H1 (cell line): ENCODE results near the gene ADAMTS16. TPM values are rescaled to one million over a fixed set of nuclear protein-coding genes. Genes with fewer than 3 reads are reported as not detected.

Experiments used
- CTCF ChIA-PET: fragments of 300-600 bp; sonication (Branson Sonifier 250); formaldehyde crosslinking; loops from one replicate; lab custom pipeline; 2021; ENCODE audit not compliant: partially characterized antibody; lab: Charles Lee
- POLR2A ChIA-PET: fragments of 300-600 bp; sonication (Branson Sonifier 250); formaldehyde crosslinking; loops from one replicate; lab custom pipeline; 2021; ENCODE audit warnings: inconsistent platforms; ENCODE audit not compliant: partially characterized antibody; lab: Charles Lee
- DNase-seq, 2 experiments: peaks; one replicate each; pipeline versions ENCODE4 v3.0.0 to v3.0.0-alpha.2; 2010 to 2022; ENCODE audit warnings: low spot score in 2 of 2, low read depth in 1 of 2, mixed read lengths in 1 of 2
- FAIRE-seq: peaks from 2 replicates; lab custom pipeline; 2011; peaks lifted over from hg19 to GRCh38; lab: Jason Lieb, UNC
- H2AFZ ChIP-seq: 2 replicates; pipeline ENCODE4 v1.8.1; 2012; ENCODE audit warnings: low read length, inconsistent platforms
- H2AK5ac ChIP-seq: 2 replicates; pipeline ENCODE4 v1.6.1; 2013; ENCODE audit warnings: low read depth, low read length
- H2BK120ac ChIP-seq: replicated peaks from 2 replicates; pipeline ENCODE3; 2013; ENCODE audit warnings: low read depth, low read length, inconsistent platforms
- H2BK12ac ChIP-seq: 2 replicates; pipeline ENCODE4 v1.6.1; 2013; ENCODE audit warnings: low read depth, low read length
- H2BK15ac ChIP-seq: 2 replicates; pipeline ENCODE4 v1.6.1; 2013; ENCODE audit warnings: low read length
- H2BK20ac ChIP-seq: 2 replicates; pipeline ENCODE4 v1.6.1; 2013; ENCODE audit warnings: low read length
- H2BK5ac ChIP-seq: 2 replicates; pipeline ENCODE4 v1.6.1; 2013; ENCODE audit warnings: low read depth, low read length
- H3K14ac ChIP-seq: 2 replicates; pipeline ENCODE4 v1.6.1; 2013; ENCODE audit warnings: inconsistent platforms; ENCODE audit not compliant: insufficient read length
- H3K18ac ChIP-seq: 2 replicates; pipeline ENCODE4 v1.6.1; 2013; ENCODE audit warnings: low read length; ENCODE audit errors: extremely low read depth
- H3K23ac ChIP-seq: 2 replicates; pipeline ENCODE4 v1.6.1; 2013; ENCODE audit warnings: inconsistent platforms; ENCODE audit not compliant: insufficient read length
- H3K23me2 ChIP-seq: 2 replicates; pipeline ENCODE4 v1.6.1; 2013; ENCODE audit warnings: low read depth, low read length
- H3K27ac ChIP-seq: 2 replicates; pipeline ENCODE4 v1.6.1; 2011; ENCODE audit warnings: low read depth, low read length, inconsistent platforms
- H3K27me3 ChIP-seq, 4 experiments: replicated peaks in 1 of 4; 1 replicate in 1 of 4; 2 replicates in 3 of 4; pipeline versions ENCODE4 v1.6.1 to v1.8.1; 2011 to 2013; ENCODE audit warnings: low read length in 3 of 4, mild to moderate bottlenecking in 3 of 4, inconsistent platforms in 2 of 4, mixed read lengths in 2 of 4, moderate library complexity in 1 of 4; ENCODE audit not compliant: control insufficient read depth in 3 of 4, insufficient read depth in 3 of 4; ENCODE audit errors: extremely low read depth in 1 of 4
- H3K36me3 ChIP-seq, 4 experiments: 2 replicates each; pipeline versions ENCODE4 v1.6.1 to v1.8.1; 2011 to 2013; ENCODE audit warnings: mild to moderate bottlenecking in 4 of 4, low read length in 3 of 4, moderate library complexity in 2 of 4, control low read depth in 1 of 4, inconsistent platforms in 1 of 4; ENCODE audit not compliant: insufficient read depth in 4 of 4, control insufficient read depth in 2 of 4
- H3K4ac ChIP-seq: replicated peaks from 2 replicates; pipeline ENCODE3; 2013; ENCODE audit warnings: low read length, low read depth, mixed read lengths, inconsistent platforms; ENCODE audit not compliant: insufficient read length
- H3K4me1 ChIP-seq, 4 experiments: replicated peaks in 1 of 4; 1 replicate in 1 of 4; 2 replicates in 3 of 4; pipeline versions ENCODE4 v1.6.1 to v1.8.1; 2011 to 2013; ENCODE audit warnings: low read length in 3 of 4, inconsistent platforms in 2 of 4, mixed read lengths in 1 of 4; ENCODE audit not compliant: insufficient read depth in 4 of 4, control insufficient read depth in 3 of 4
- H3K4me2 ChIP-seq, 2 experiments: 2 replicates each; pipeline versions ENCODE4 v1.6.1 to v1.8.1; 2011 to 2013; ENCODE audit warnings: low read depth in 2 of 2, low read length in 2 of 2, control low read depth in 1 of 2, inconsistent platforms in 1 of 2, mild to moderate bottlenecking in 1 of 2; ENCODE audit not compliant: insufficient read depth in 1 of 2
- H3K4me3 ChIP-seq, 4 experiments: fragments of 200-600, 300-600 bp in 1 of 4; sonication (generic), shearing (Covaris generic), sonication (Bioruptor Twin) in 1 of 4; 2 replicates each; pipeline versions ENCODE4 v1.5.1 to v1.8.1; 2011 to 2016; ENCODE audit warnings: low read length in 4 of 4, low read depth in 3 of 4, control low read depth in 2 of 4, inconsistent platforms in 2 of 4, mild to moderate bottlenecking in 2 of 4, mixed read lengths in 1 of 4, moderate library complexity in 1 of 4; ENCODE audit not compliant: insufficient read depth in 2 of 4; ENCODE audit errors: extremely low read depth in 1 of 4
- H3K56ac ChIP-seq: replicated peaks from 2 replicates; pipeline ENCODE3; 2013; ENCODE audit warnings: low read depth, mild to moderate bottlenecking, mixed read lengths, low read length, inconsistent platforms; ENCODE audit not compliant: insufficient read length
- H3K79me1 ChIP-seq: 2 replicates; pipeline ENCODE4 v1.6.1; 2013; ENCODE audit warnings: low read depth, low read length, control low read depth
- H3K79me2 ChIP-seq, 2 experiments: 2 replicates each; pipeline versions ENCODE4 v1.6.1 to v1.8.1; 2012 to 2013; ENCODE audit warnings: low read length in 2 of 2, mild to moderate bottlenecking in 2 of 2, inconsistent platforms in 1 of 2; ENCODE audit not compliant: insufficient read depth in 2 of 2, control insufficient read depth in 1 of 2
- H3K9ac ChIP-seq, 4 experiments: replicated peaks in 1 of 4; 1 replicate in 1 of 4; 2 replicates in 3 of 4; pipeline versions ENCODE4 v1.6.1 to v1.8.1; 2011 to 2013; ENCODE audit warnings: low read depth in 3 of 4, low read length in 3 of 4, control low read depth in 2 of 4, mild to moderate bottlenecking in 2 of 4, moderate library complexity in 2 of 4, inconsistent platforms in 1 of 4; ENCODE audit errors: extremely low read depth in 1 of 4
- H3K9me3 ChIP-seq, 2 experiments: 2 replicates each; pipeline versions ENCODE4 v1.6.1 to v1.8.1; 2012 to 2013; ENCODE audit warnings: mild to moderate bottlenecking in 2 of 2, moderate library complexity in 2 of 2, control low read depth in 1 of 2, inconsistent platforms in 1 of 2, low read depth in 1 of 2, low read length in 1 of 2, mixed read lengths in 1 of 2; ENCODE audit not compliant: insufficient read depth in 2 of 2
- H4K20me1 ChIP-seq, 2 experiments: replicated peaks in 1 of 2; 2 replicates each; pipeline versions ENCODE3 to v1.8.1; 2011 to 2013; ENCODE audit warnings: inconsistent platforms in 2 of 2, low read length in 2 of 2, mild to moderate bottlenecking in 1 of 2; ENCODE audit not compliant: insufficient read depth in 2 of 2, control insufficient read depth in 1 of 2
- H4K5ac ChIP-seq: 2 replicates; pipeline ENCODE4 v1.6.1; 2013; ENCODE audit warnings: low read length, low read depth, mixed read lengths, inconsistent platforms; ENCODE audit not compliant: insufficient read length
- H4K8ac ChIP-seq: 2 replicates; pipeline ENCODE4 v1.8.0; 2013; ENCODE audit warnings: mild to moderate bottlenecking, moderate library complexity, low read length, inconsistent platforms; ENCODE audit not compliant: insufficient read depth; ENCODE audit errors: extremely low read depth
- H4K91ac ChIP-seq: replicated peaks from 2 replicates; pipeline ENCODE3; 2013; ENCODE audit warnings: low read length, mixed read lengths, inconsistent platforms; ENCODE audit not compliant: insufficient read length
- ATF3 ChIP-seq: IDR thresholded peaks from 2 replicates; pipeline ENCODE4 v1.6.1; 2011; ENCODE audit warnings: low read depth, mild to moderate bottlenecking, low read length; ENCODE audit not compliant: insufficient read depth
- CTBP2 ChIP-seq: IDR thresholded peaks from 2 replicates; pipeline ENCODE4 v1.7.0; 2011; ENCODE audit warnings: borderline replicate concordance, mild to moderate bottlenecking, moderate library complexity, mixed read lengths, low read length; ENCODE audit not compliant: insufficient read depth, insufficient read length
- EP300 ChIP-seq, 2 experiments: IDR thresholded peaks; 1 replicate in 1 of 2; 2 replicates in 1 of 2; pipeline ENCODE4 v1.6.1; 2011 to 2012; ENCODE audit warnings: low read depth in 2 of 2, low read length in 2 of 2, mild to moderate bottlenecking in 2 of 2, borderline replicate concordance in 1 of 2, inconsistent platforms in 1 of 2, moderate library complexity in 1 of 2
- KDM5A ChIP-seq: fragments of 200-600 bp; IDR thresholded peaks from 2 replicates; pipeline ENCODE4 v1.7.1; 2012; ENCODE audit warnings: mild to moderate bottlenecking, low read length, inconsistent platforms, mixed read lengths
- RAD21 ChIP-seq, 2 experiments: IDR thresholded peaks in 1 of 2; conservative IDR thresholded peaks in 1 of 2; 2 replicates each; pipeline ENCODE4 v1.6.1; 2011; ENCODE audit warnings: low read depth in 2 of 2, low read length in 2 of 2, improper control_type of control experiment in 1 of 2, inconsistent platforms in 1 of 2, mild to moderate bottlenecking in 1 of 2, moderate library complexity in 1 of 2
- TEAD4 ChIP-seq: IDR thresholded peaks from 2 replicates; pipeline ENCODE4 v1.6.1; 2012; ENCODE audit warnings: low read depth, low read length, inconsistent platforms, mixed read lengths
- WGBS, 2 experiments: shearing (Covaris generic) in 1 of 2; methylation state at CpG; one replicate each; pipeline versions ENCODE4 v1.1.6 to v1.1.7; 2013 to 2015; ENCODE audit warnings: low lambda C conversion rate in 2 of 2, mixed read lengths in 2 of 2, inconsistent platforms in 1 of 2, low coverage in 1 of 2, missing lambda C conversion rate in 1 of 2; ENCODE audit not compliant: insufficient replicate concordance in 2 of 2, insufficient coverage in 1 of 2, insufficient read length in 1 of 2; ENCODE audit errors: extremely low coverage in 1 of 2, missing lambda C conversion rate in 1 of 2; 5-methylcytosine and 5-hydroxymethylcytosine counted together
- polyA plus RNA-seq, 7 experiments: library from polyadenylated mRNA; depleted of rRNA in 3 of 7; stranded (reverse) in 5 of 7; unstranded in 2 of 7; fragments of >200 nt in 5 of 7; fragments of 200-250 nt in 2 of 7; gene quantifications; 1 replicate in 5 of 7; 2 replicates in 1 of 7; 4 replicates in 1 of 7; pipeline versions ENCODE4 v1.2.1 to v1.2.3, GENCODE V29; 2011 to 2013; ENCODE audit warnings: missing spikeins in 2 of 7, mixed read lengths in 2 of 7
- total RNA-seq: library from RNA; stranded (reverse); fragmentation: NEBNext Ultra II Directional; extraction: Animal tissue kit (Norgen Biotek cat#: 25700); gene quantifications from 2 replicates; pipeline ENCODE4 v1.2.1, GENCODE V29; 2021

Gene ADAMTS16
- total and polyA plus RNA-seq, 2 of the 8 experiments (the other 6 are each of a cell fraction or from before 2014, with no cell fraction given) = 3.7 to 16.0 TPM

GRCh38 chr5:5132693-5133295 is 7.3 kb upstream of the ADAMTS16 start:
- no peak for FAIRE-seq

More at GRCh38 chr5:5132693-5133295, 7.3 kb upstream of the ADAMTS16 start:
- H2BK5ac ChIP-seq = no peak overlapping the region; the same call in 1 of the 2 replicates
- no peak overlapping the region for H2BK12ac ChIP-seq
- H3K14ac ChIP-seq = no peak overlapping the region
- H2AFZ ChIP-seq = no peak overlapping the region
- no peak for DNase-seq
- 96% methylated on average over 15 of the region's 15 CpGs; no CpG with 5 or more reads in 1 of the 2 experiments for WGBS, 2 experiments
- no peaks in the 10 kb centered on the region for H3K79me2 ChIP-seq
- TF ChIP-seq ATF3 = no peak
- TF ChIP-seq TEAD4 = no peak
- no peak for TF ChIP-seq KDM5A
- TF ChIP-seq EP300 (IDR thresholded peaks at IDR 0.05; ENCODE audit: borderline replicate concordance in 1 of 2, low read depth in 2 of 2, low read length in 2 of 2) = no peak
- peak in 1 of 2 experiments; percentile 24; a peak in 1 of 4 replicates for TF ChIP-seq RAD21 (IDR thresholded peaks at IDR 0.05 in 1 of 2, conservative IDR thresholded peaks at IDR 0.05 in 1 of 2; ENCODE audit: low read depth in 2 of 2, low read length in 2 of 2)
- no peak for TF ChIP-seq CTBP2
- no peak overlapping the region for H2BK15ac ChIP-seq
- ChIA-PET POLR2A (no interaction called here), CTCF (interaction anchor here (0.5 to 1.0 kb wide), 2 partner anchors 60 to 189 kb away, joined by 3 read pairs; no protein-coding TSS in a partner anchor)
- H3K4me2 ChIP-seq = no peak overlapping the region
- H3K23me2 ChIP-seq = no peaks in the 10 kb centered on the region
- peaks cover 0 to 7% (median 0%) of the 10 kb centered on the region in 4 experiments; a peak in 2 of 7 replicates for H3K4me1 ChIP-seq
- H4K91ac ChIP-seq = no peak overlapping the region
- H2BK120ac ChIP-seq = no peak overlapping the region
- peaks cover 7 to 8% of the 10 kb centered on the region in 2 experiments for H3K9me3 ChIP-seq
- H4K8ac ChIP-seq = no peak overlapping the region
- H3K23ac ChIP-seq = no peak overlapping the region
- H3K79me1 ChIP-seq = peaks cover 2% of the 10 kb centered on the region
- H2BK20ac ChIP-seq = no peak overlapping the region
- H3K56ac ChIP-seq = no peak overlapping the region
- H4K5ac ChIP-seq = no peak overlapping the region
- H3K9ac ChIP-seq = no peak overlapping the region
- H2AK5ac ChIP-seq = no peak overlapping the region
- H3K27me3 ChIP-seq = no peaks in the 10 kb centered on the region
- no peak overlapping the region for H3K4ac ChIP-seq
- no peak overlapping the region for H3K4me3 ChIP-seq
- no peak overlapping the region for H3K18ac ChIP-seq
- no peaks in the 10 kb centered on the region for H3K36me3 ChIP-seq
- H4K20me1 ChIP-seq = no peaks in the 10 kb centered on the region
- H3K27ac ChIP-seq = no peak overlapping the region
